ENCODE measurements around the gene ESR1.

The ESR1 gene

DNA sequence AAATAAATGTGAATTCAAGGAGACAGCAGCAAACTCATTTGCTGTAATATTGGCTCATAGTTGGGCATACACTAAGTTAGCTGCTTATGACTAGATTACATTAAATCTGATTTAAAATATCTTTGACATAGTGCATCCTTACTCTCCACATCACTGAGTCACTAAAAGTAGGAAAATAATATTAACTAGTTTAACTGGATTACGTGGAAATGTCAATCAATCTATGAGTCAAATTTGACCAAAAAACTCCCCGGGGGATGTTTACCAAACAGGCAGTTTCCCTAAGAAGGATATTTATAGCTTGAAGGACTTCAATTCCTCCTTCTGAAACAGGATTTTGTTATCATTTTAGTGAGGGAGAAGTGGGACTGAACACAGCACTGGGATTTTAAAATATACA lies 366.5 kb downstream of the ESR1 start:
- no peak for DNase-seq (ENCODE audit: low read depth in 2 of 2)

- DNase-seq (ENCODE audit: low read depth in 2 of 2) = no peak
These were observed 368.8 kb downstream of the ESR1 start for GRCh38 chr6:152176268-152176667.

Data from stimulated activated CD4-positive, alpha-beta T cell treated with anti-CD3 and anti-CD28 coated beads, Interleukin-4, amount 100 ng/mL, for 48 hours (primary cell).